Nephron progenitor cell (in vitro differentiated cells): ENCODE results near the gene SIK3.

Experiments
- DNase-seq: peaks from one replicate; pipeline ENCODE4 v3.0.0; 2021
- H3K27ac Mint-ChIP-seq: 2 replicates; pipeline ENCODE4 v1.8.0; 2021; ENCODE audit warnings: mild to moderate bottlenecking, moderate library complexity, mixed read lengths
- H3K27me3 Mint-ChIP-seq: 2 replicates; pipeline ENCODE4 v1.8.0; 2021; ENCODE audit warnings: mild to moderate bottlenecking, low read depth, mixed read lengths; ENCODE audit not compliant: poor library complexity
- H3K36me3 Mint-ChIP-seq: 2 replicates; pipeline ENCODE4 v1.8.0; 2021; ENCODE audit warnings: low read depth, mixed read lengths
- H3K4me1 Mint-ChIP-seq: 2 replicates; pipeline ENCODE4 v1.8.0; 2021; ENCODE audit warnings: mixed read lengths
- H3K4me3 Mint-ChIP-seq: 2 replicates; pipeline ENCODE4 v1.8.0; 2021; ENCODE audit warnings: mild to moderate bottlenecking, moderate library complexity, mixed read lengths
- H3K9me3 Mint-ChIP-seq: 2 replicates; pipeline ENCODE4 v1.8.0; 2021; ENCODE audit warnings: mild to moderate bottlenecking, moderate library complexity, mixed read lengths
- TF ChIP-seq, protein P1 (sequence below): fragments of 200-600 bp; sonication (generic); IDR thresholded peaks from 2 replicates; pipeline ENCODE4 v1.5.0; 2021; ENCODE audit warnings: antibody characterized with exemption

The SIK3 gene

DNA sequence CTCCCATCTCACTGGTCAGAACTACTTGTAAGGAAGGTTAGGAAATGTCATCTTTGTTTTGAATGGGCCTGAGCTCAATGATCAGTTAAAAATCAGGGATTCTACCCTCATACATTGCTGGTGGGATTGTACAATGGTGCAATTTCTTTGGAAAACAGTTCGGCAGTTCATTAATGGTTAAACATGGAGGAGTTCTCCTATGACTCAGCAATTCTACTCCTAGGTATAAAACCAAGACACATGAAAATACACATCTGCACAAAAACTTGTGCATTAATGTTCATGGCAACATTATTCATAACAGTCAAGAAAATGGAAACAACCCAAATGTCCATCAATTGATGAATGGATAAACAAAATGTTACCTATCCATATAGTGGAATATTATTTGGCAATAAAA, 301.7 kb downstream of the SIK3 start:
- TF ChIP-seq, protein P1, sequence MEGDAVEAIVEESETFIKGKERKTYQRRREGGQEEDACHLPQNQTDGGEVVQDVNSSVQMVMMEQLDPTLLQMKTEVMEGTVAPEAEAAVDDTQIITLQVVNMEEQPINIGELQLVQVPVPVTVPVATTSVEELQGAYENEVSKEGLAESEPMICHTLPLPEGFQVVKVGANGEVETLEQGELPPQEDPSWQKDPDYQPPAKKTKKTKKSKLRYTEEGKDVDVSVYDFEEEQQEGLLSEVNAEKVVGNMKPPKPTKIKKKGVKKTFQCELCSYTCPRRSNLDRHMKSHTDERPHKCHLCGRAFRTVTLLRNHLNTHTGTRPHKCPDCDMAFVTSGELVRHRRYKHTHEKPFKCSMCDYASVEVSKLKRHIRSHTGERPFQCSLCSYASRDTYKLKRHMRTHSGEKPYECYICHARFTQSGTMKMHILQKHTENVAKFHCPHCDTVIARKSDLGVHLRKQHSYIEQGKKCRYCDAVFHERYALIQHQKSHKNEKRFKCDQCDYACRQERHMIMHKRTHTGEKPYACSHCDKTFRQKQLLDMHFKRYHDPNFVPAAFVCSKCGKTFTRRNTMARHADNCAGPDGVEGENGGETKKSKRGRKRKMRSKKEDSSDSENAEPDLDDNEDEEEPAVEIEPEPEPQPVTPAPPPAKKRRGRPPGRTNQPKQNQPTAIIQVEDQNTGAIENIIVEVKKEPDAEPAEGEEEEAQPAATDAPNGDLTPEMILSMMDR, result no peak
- Mint-ChIP-seq H3K27me3 (peaks cover 14% of the 10 kb centered on the region), H3K4me1 (peaks cover 11% of the 10 kb centered on the region), H3K4me3 (no peak overlapping the region), H3K9me3 (no peaks in the 10 kb centered on the region), H3K27ac (no peak overlapping the region), H3K36me3 (no peaks in the 10 kb centered on the region)
- no peak for DNase-seq

DNA sequence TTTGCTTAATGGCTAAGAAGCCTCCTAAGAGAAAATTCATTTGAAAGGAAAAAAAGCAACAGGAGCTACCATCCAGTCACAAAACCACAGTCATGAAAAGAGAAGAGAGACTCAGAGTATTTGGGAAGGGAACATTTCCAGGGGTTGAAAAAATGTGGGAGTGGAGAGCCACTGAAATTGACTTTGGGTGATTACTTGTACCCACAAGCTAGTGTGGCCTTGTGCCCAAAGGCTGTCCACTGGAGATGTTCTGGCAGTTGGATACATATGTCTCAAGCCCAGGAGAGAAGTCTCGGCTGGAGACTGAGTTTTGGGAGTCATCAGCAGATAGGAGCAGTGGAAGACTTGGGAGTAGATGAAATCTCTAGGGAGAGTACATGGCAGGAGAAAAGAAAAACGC, 303.4 kb downstream of the SIK3 start:
- H3K36me3 Mint-ChIP-seq, result no peaks in the 10 kb centered on the region
- TF ChIP-seq, protein P1, result no peak
- H3K4me1 Mint-ChIP-seq, result peaks cover 16% of the 10 kb centered on the region
- no peak for DNase-seq
- H3K27ac Mint-ChIP-seq, result no peak overlapping the region
- H3K9me3 Mint-ChIP-seq, result no peaks in the 10 kb centered on the region
- no peak overlapping the region for H3K4me3 Mint-ChIP-seq
- H3K27me3 Mint-ChIP-seq, result peaks cover 18% of the 10 kb centered on the region

DNA sequence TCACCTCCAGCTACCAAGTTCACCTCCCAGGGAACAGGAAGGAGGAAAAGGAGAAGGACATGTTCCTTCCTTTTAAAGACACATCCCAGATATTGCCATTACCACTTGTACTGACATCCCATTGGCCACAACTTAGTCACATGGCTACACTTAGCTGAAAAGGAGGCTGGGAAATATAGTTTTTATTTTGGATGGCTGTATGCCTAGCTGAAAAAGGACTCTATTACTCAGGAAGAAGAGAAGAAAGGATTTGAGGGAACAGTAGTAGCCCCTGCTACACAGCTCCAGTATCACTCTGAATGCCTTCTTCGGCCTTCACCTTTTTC, 304.5 kb downstream of the SIK3 start:
- DNase-seq, result no peak
- H3K9me3 Mint-ChIP-seq, result no peaks in the 10 kb centered on the region
- H3K4me3 Mint-ChIP-seq, result no peak overlapping the region
- TF ChIP-seq, protein P1, result no peak
- H3K27me3 Mint-ChIP-seq, result peaks cover 27% of the 10 kb centered on the region
- no peaks in the 10 kb centered on the region for H3K36me3 Mint-ChIP-seq
- H3K27ac Mint-ChIP-seq, result no peak overlapping the region
- H3K4me1 Mint-ChIP-seq, result peaks cover 16% of the 10 kb centered on the region
